ENCODE results near the gene MTRFR. TPM values are rescaled to one million over a fixed set of nuclear protein-coding genes. Genes with fewer than 3 reads are reported as not detected.

Gene MTRFR
- total RNA-seq, 4 donors from 2014 or later = 9.2 to 25.8 (median 12.9) TPM

- Histone ChIP-seq H3K4me3 (no peak overlapping the region), H3K4me1 (peaks cover 0 to 39% (median 12%) of the 10 kb centered on the region in 3 donors), H3K27me3 (no peaks in the 10 kb centered on the region), H3K27ac (no peak overlapping the region), H3K9me3 (no peaks in the 10 kb centered on the region), H3K36me3 (peaks cover 0 to 65% of the 10 kb centered on the region in 2 donors)
- TF ChIP-seq POLR2AphosphoS5 (IDR thresholded peaks at IDR 0.05) (no peak), EP300 (IDR thresholded peaks at IDR 0.05) (no peak), POLR2A (IDR thresholded peaks at IDR 0.05) (no peak), CTCF (IDR thresholded peaks at IDR 0.05) (no peak)
- 27 to 53% methylated on average over 3 to 4 of the region's 5 CpGs for WGBS, 2 donors (ENCODE audit: low coverage in 1 of 2)
- no peak for ATAC-seq
Measured at GRCh38 chr12:123254853-123255446, 21.7 kb downstream of the MTRFR start.

GRCh38 chr12:123258593-123258992 is 25.4 kb downstream of the MTRFR start:
- no peak for TF ChIP-seq POLR2AphosphoS5 (IDR thresholded peaks at IDR 0.05)
- TF ChIP-seq EP300 (IDR thresholded peaks at IDR 0.05) = no peak
- no peak for TF ChIP-seq POLR2A (IDR thresholded peaks at IDR 0.05)
- TF ChIP-seq CTCF (IDR thresholded peaks at IDR 0.05) = no peak
- H3K36me3 ChIP-seq = peaks cover 0 to 100% of the 10 kb centered on the region in 2 donors
- H3K27ac ChIP-seq = no peak overlapping the region
- no peaks in the 10 kb centered on the region for H3K27me3 ChIP-seq
- 69 to 70% methylated on average over 4 of the region's 4 CpGs for WGBS, 2 donors (ENCODE audit: low coverage in 1 of 2)
- H3K4me1 ChIP-seq = peaks cover 0 to 10% (median 0%) of the 10 kb centered on the region in 3 donors
- no peaks in the 10 kb centered on the region for H3K9me3 ChIP-seq
- ATAC-seq = no peak
- no peak overlapping the region for H3K4me3 ChIP-seq

GRCh38 chr12:123260081-123260480 is 26.8 kb downstream of the MTRFR start:
- TF ChIP-seq POLR2AphosphoS5 (IDR thresholded peaks at IDR 0.05) (no peak), CTCF (IDR thresholded peaks at IDR 0.05) (no peak), EP300 (IDR thresholded peaks at IDR 0.05) (no peak), POLR2A (IDR thresholded peaks at IDR 0.05) (no peak)
- no peaks in the 10 kb centered on the region for H3K9me3 ChIP-seq
- H3K4me3 ChIP-seq = no peak overlapping the region
- no peak for ATAC-seq
- WGBS, 2 donors (ENCODE audit: low coverage in 1 of 2) = 67 to 70% methylated on average over 7 to 8 of the region's 9 CpGs
- H3K36me3 ChIP-seq = peaks cover 0 to 100% of the 10 kb centered on the region in 2 donors
- no peaks in the 10 kb centered on the region for H3K27me3 ChIP-seq
- H3K27ac ChIP-seq = peak overlapping the region in 2 of 4 donors; percentile 2 to 7
- no peaks in the 10 kb centered on the region for H3K4me1 ChIP-seq

- WGBS, 2 donors (ENCODE audit: low coverage in 1 of 2) = 74 to 87% methylated on average over 4 of the region's 4 CpGs
- H3K36me3 ChIP-seq = peaks cover 0 to 100% of the 10 kb centered on the region in 2 donors
Measured at GRCh38 chr12:123261196-123261595, 28.0 kb downstream of the MTRFR start.

More at GRCh38 chr12:123261196-123261595, 28.0 kb downstream of the MTRFR start:
- Histone ChIP-seq H3K4me3 (no peak overlapping the region), H3K27me3 (no peaks in the 10 kb centered on the region), H3K27ac (no peak overlapping the region), H3K9me3 (no peaks in the 10 kb centered on the region), H3K4me1 (no peaks in the 10 kb centered on the region)
- ATAC-seq = no peak
- TF ChIP-seq CTCF (IDR thresholded peaks at IDR 0.05) = no peak

Measured in gastroesophageal sphincter (tissue), 4 donors.